HepG2 (cell line): ENCODE measurements around the gene CLCN1. TPM values are rescaled to one million over a fixed set of nuclear protein-coding genes. Genes with fewer than 3 reads are reported as not detected.

ENCODE experiments used
- ATF7-NPFF ChIP-seq: sonication (generic); formaldehyde crosslinking; IDR thresholded peaks from 2 replicates; pipeline ENCODE4 v1.8.1; 2023; ENCODE audit warnings: mild to moderate bottlenecking, low read depth, missing genetic modification reagents, moderate library complexity
- CBX1 ChIP-seq: IDR thresholded peaks from one replicate; pipeline ENCODE4 v1.6.1; 2016; ENCODE audit warnings: antibody characterized with exemption, low read depth
- NRL ChIP-seq: sonication (generic); formaldehyde crosslinking; IDR thresholded peaks from 2 replicates; pipeline ENCODE4 v1.5.0; 2020; ENCODE audit warnings: missing genetic modification reagents, mild to moderate bottlenecking, moderate library complexity, borderline replicate concordance
- SETDB1 ChIP-seq: sonication (generic); formaldehyde crosslinking; IDR thresholded peaks from 2 replicates; pipeline ENCODE4 v1.5.1; 2020; ENCODE audit warnings: missing genetic modification reagents, mild to moderate bottlenecking, borderline replicate concordance
- TCF7 ChIP-seq: sonication (generic); IDR thresholded peaks from 2 replicates; pipeline ENCODE4 v1.6.1; 2016; ENCODE audit warnings: antibody characterized with exemption, low read depth
- ZBTB14 ChIP-seq: sonication (generic); formaldehyde crosslinking; IDR thresholded peaks from 2 replicates; pipeline ENCODE4 v1.4.0; 2020; ENCODE audit warnings: missing genetic modification reagents
- ZBTB46 ChIP-seq: sonication (generic); formaldehyde crosslinking; IDR thresholded peaks from 2 replicates; pipeline ENCODE4 v1.4.0; 2020; ENCODE audit warnings: mild to moderate bottlenecking, missing genetic modification reagents, borderline replicate concordance
- ZNF180 ChIP-seq: sonication (generic); formaldehyde crosslinking; IDR thresholded peaks from 2 replicates; pipeline ENCODE4 v1.4.0; 2020; ENCODE audit warnings: low read depth, missing genetic modification reagents, borderline replicate concordance
- ZNF282 ChIP-seq: fragments of 450-650 bp; IDR thresholded peaks from 2 replicates; pipeline ENCODE4 v1.6.1; 2018; ENCODE audit not compliant: partially characterized antibody
- ZNF567 ChIP-seq: sonication (generic); formaldehyde crosslinking; IDR thresholded peaks from 2 replicates; pipeline ENCODE4 v1.8.1; 2023; ENCODE audit warnings: mild to moderate bottlenecking, missing genetic modification reagents, borderline replicate concordance
- ZNF670 ChIP-seq: sonication (generic); formaldehyde crosslinking; IDR thresholded peaks from 2 replicates; pipeline ENCODE4 v1.8.0; 2022; ENCODE audit warnings: mild to moderate bottlenecking, missing genetic modification reagents, borderline replicate concordance
- ZNF788 ChIP-seq: sonication (generic); formaldehyde crosslinking; IDR thresholded peaks from 2 replicates; pipeline ENCODE4 v1.5.0; 2020; ENCODE audit warnings: mild to moderate bottlenecking, missing genetic modification reagents, borderline replicate concordance
- polyA plus RNA-seq, 8 experiments: library from polyadenylated mRNA; depleted of rRNA in 3 of 8; stranded (reverse) in 7 of 8; unstranded in 1 of 8; fragments of >200 nt; fragmentation: Illumina TruSeq in 4 of 8; extraction: Trizol in 4 of 8; gene quantifications; 2 replicates each; pipeline versions ENCODE4 v1.2.1 to v1.2.3, GENCODE V29; 2011 to 2016; ENCODE audit warnings: low read depth in 4 of 8, missing spikeins in 1 of 8, mixed read lengths in 1 of 8; ENCODE audit not compliant: insufficient read depth in 1 of 8
- total RNA-seq, 5 experiments: library from RNA; depleted of rRNA; stranded (reverse); fragments of >200 nt; fragmentation: Illumina TruSeq; extraction: Trizol; gene quantifications; 2 replicates each; pipeline ENCODE4 v1.2.3, GENCODE V29; 2016; ENCODE audit warnings: low read depth in 1 of 5
- TF ChIP-seq, protein P1 (sequence below): sonication (generic); formaldehyde crosslinking; IDR thresholded peaks from 2 replicates; pipeline ENCODE4 v1.4.0; 2020; ENCODE audit warnings: mild to moderate bottlenecking, missing genetic modification reagents
- TF ChIP-seq, protein P2 (sequence below): sonication (generic); formaldehyde crosslinking; IDR thresholded peaks from 2 replicates; pipeline ENCODE4 v1.8.0; 2022; ENCODE audit warnings: low read depth, missing genetic modification reagents
- TF ChIP-seq, protein P3 (sequence below): sonication (generic); formaldehyde crosslinking; IDR thresholded peaks from 2 replicates; pipeline ENCODE4 v1.8.0; 2022; ENCODE audit warnings: missing genetic modification reagents, mild to moderate bottlenecking, inconsistent platforms, borderline replicate concordance
- TF ChIP-seq, protein P4 (sequence below), 2 experiments: sonication (generic) in 1 of 2; formaldehyde crosslinking in 1 of 2; IDR thresholded peaks; 2 replicates each; pipeline versions ENCODE4 v1.4.0 to v1.6.1; 2018 to 2020; ENCODE audit warnings: missing genetic modification reagents in 2 of 2, borderline replicate concordance in 1 of 2, low read depth in 1 of 2, mild to moderate bottlenecking in 1 of 2, missing biosample characterization in 1 of 2

CLCN1 gene
- total and polyA plus RNA-seq, 2 of the 13 experiments (the other 11 are each of a cell fraction or from before 2014, with no cell fraction given), result 0.01 TPM; not detected in 1

GRCh38 chr7:143380646-143381426 is 64.9 kb downstream of the CLCN1 start, which contains the start of gene ZYX (continued):
- TF ChIP-seq, protein P1, sequence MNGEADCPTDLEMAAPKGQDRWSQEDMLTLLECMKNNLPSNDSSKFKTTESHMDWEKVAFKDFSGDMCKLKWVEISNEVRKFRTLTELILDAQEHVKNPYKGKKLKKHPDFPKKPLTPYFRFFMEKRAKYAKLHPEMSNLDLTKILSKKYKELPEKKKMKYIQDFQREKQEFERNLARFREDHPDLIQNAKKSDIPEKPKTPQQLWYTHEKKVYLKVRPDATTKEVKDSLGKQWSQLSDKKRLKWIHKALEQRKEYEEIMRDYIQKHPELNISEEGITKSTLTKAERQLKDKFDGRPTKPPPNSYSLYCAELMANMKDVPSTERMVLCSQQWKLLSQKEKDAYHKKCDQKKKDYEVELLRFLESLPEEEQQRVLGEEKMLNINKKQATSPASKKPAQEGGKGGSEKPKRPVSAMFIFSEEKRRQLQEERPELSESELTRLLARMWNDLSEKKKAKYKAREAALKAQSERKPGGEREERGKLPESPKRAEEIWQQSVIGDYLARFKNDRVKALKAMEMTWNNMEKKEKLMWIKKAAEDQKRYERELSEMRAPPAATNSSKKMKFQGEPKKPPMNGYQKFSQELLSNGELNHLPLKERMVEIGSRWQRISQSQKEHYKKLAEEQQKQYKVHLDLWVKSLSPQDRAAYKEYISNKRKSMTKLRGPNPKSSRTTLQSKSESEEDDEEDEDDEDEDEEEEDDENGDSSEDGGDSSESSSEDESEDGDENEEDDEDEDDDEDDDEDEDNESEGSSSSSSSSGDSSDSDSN (CRISPR knock-in tag), result peak; percentile 94
- TF ChIP-seq CBX1, result peak; percentile 11
- TF ChIP-seq ZBTB14, result no peak
- TF ChIP-seq ZBTB46 (CRISPR knock-in tag), result no peak
- peak; percentile 28; the same call in 1 of the 2 replicates for TF ChIP-seq ATF7-NPFF (CRISPR knock-in tag)
- TF ChIP-seq, protein P2, sequence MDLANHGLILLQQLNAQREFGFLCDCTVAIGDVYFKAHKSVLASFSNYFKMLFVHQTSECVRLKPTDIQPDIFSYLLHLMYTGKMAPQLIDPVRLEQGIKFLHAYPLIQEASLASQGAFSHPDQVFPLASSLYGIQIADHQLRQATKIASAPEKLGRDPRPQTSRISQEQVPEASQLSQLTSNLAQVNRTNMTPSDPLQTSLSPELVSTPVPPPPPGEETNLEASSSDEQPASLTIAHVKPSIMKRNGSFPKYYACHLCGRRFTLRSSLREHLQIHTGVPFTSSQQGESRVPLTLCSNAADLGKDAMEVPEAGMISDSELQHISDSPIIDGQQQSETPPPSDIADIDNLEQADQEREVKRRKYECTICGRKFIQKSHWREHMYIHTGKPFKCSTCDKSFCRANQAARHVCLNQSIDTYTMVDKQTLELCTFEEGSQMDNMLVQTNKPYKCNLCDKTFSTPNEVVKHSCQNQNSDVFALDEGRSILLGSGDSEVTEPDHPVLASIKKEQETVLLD (CRISPR knock-in tag), result peak; percentile 57; the same call in 1 of the 2 replicates
- 0 out of 2 replicates have a peak, but pooled peaks have one; percentile 18 for TF ChIP-seq ZNF788
- TF ChIP-seq ZNF567 (CRISPR knock-in tag), result 0 out of 2 replicates have a peak, but pooled peaks have one; percentile 54
- TF ChIP-seq, protein P3, sequence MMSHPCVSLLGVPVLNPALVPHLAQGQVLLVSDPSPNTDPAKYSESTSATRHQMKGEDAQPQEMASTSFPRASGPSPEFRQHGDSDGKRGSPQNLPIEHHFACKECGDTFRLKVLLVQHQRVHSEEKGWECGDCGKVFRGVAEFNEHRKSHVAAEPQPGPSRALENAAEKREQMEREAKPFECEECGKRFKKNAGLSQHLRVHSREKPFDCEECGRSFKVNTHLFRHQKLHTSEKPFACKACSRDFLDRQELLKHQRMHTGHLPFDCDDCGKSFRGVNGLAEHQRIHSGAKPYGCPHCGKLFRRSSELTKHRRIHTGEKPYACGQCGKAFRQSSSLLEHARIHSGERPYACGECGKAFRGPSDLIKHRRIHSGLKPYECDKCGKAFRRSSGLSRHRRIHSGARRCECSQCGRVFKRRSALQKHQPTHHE (CRISPR knock-in tag), result peak; percentile 49; the same call in 1 of the 2 replicates
- TF ChIP-seq ZNF282, result no peak
- 0 out of 2 replicates have a peak, but pooled peaks have one; percentile 6 for TF ChIP-seq NRL (CRISPR knock-in tag)
- 0 out of 2 replicates have a peak, but pooled peaks have one; percentile 14 for TF ChIP-seq ZNF670 (CRISPR knock-in tag)
- TF ChIP-seq TCF7, result no peak; the same call in 1 of the 2 replicates
- no peak for TF ChIP-seq ZNF180
- TF ChIP-seq, protein P4, sequence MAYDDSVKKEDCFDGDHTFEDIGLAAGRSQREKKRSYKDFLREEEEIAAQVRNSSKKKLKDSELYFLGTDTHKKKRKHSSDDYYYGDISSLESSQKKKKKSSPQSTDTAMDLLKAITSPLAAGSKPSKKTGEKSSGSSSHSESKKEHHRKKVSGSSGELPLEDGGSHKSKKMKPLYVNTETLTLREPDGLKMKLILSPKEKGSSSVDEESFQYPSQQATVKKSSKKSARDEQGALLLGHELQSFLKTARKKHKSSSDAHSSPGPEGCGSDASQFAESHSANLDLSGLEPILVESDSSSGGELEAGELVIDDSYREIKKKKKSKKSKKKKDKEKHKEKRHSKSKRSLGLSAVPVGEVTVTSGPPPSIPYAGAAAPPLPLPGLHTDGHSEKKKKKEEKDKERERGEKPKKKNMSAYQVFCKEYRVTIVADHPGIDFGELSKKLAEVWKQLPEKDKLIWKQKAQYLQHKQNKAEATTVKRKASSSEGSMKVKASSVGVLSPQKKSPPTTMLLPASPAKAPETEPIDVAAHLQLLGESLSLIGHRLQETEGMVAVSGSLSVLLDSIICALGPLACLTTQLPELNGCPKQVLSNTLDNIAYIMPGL (CRISPR knock-in tag; IDR thresholded peaks at IDR 0.05; ENCODE audit: borderline replicate concordance in 1 of 2, low read depth in 1 of 2), result peak in 1 of 2 experiments; percentile 82; a peak in 3 of 4 replicates
- 0 out of 2 replicates have a peak, but pooled peaks have one; percentile 63 for TF ChIP-seq SETDB1 (CRISPR knock-in tag)
